MM.1S (cell line): ENCODE results near the gene ADAMTS19.

Experiments
- EZH2 ChIP-seq: fragments of 300-600 bp; sonication (generic); optimal IDR thresholded peaks from 2 replicates; pipeline ENCODE3; 2017; ENCODE audit warnings: low read depth, mild to moderate bottlenecking, antibody characterized with exemption, low read length, mixed read lengths
- EZH2phosphoT487 ChIP-seq: fragments of 300-600 bp; sonication (generic); IDR thresholded peaks from 2 replicates; pipeline ENCODE4 v1.6.1; 2018; ENCODE audit warnings: antibody characterized with exemption, low read length
- TF ChIP-seq, protein P1 (sequence below): fragments of 300-600 bp; sonication (generic); IDR thresholded peaks from 2 replicates; pipeline ENCODE4 v1.5.1; 2016; ENCODE audit warnings: antibody characterized with exemption, low read length, mixed read lengths

DNA sequence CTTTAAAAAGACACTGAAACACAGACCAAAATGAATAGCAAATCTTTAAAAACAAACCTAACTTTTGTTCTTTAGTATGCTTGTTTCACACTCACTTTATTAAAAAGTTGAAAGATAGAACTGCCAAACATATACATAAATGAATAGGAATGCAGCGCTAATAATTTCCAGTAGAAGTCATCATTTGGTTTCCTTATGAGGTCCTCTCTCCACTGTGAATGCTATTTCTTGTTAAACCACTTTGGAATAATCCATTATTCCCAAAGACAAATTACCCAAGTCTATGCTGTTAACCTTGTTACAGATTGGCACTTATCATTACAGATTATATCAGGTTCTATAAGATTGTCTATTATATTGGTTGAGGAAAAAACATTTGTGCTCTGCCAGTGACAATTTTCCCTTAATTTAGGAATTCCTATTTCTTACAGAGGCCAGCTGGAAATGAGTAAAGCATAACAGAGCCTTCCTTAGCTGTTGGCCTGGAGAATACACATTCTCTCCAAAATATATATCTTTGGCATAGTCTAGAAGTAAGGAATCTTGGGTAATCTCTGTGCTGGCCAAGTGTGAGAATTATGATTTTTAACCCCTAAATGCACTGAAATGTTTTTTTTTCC lies 258.5 kb downstream of the ADAMTS19 start:
- TF ChIP-seq EZH2 (no peak), EZH2phosphoT487 (no peak)
- TF ChIP-seq, protein P1, sequence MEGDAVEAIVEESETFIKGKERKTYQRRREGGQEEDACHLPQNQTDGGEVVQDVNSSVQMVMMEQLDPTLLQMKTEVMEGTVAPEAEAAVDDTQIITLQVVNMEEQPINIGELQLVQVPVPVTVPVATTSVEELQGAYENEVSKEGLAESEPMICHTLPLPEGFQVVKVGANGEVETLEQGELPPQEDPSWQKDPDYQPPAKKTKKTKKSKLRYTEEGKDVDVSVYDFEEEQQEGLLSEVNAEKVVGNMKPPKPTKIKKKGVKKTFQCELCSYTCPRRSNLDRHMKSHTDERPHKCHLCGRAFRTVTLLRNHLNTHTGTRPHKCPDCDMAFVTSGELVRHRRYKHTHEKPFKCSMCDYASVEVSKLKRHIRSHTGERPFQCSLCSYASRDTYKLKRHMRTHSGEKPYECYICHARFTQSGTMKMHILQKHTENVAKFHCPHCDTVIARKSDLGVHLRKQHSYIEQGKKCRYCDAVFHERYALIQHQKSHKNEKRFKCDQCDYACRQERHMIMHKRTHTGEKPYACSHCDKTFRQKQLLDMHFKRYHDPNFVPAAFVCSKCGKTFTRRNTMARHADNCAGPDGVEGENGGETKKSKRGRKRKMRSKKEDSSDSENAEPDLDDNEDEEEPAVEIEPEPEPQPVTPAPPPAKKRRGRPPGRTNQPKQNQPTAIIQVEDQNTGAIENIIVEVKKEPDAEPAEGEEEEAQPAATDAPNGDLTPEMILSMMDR = no peak
